ENCODE results near the gene VPS37C. TPM values are rescaled to one million over a fixed set of nuclear protein-coding genes. Genes with fewer than 3 reads are reported as not detected.

VPS37C gene
- total and polyA plus RNA-seq, 9 of the 15 experiments (the other 6 are each of a cell fraction or from before 2014, with no cell fraction given) = 0.62 to 29.8 (median 11.5) TPM

GRCh38 chr11:61151545-61152252 is 9.5 kb downstream of the VPS37C start (continued):
- TF ChIP-seq GMEB1 (CRISPR knock-in tag; IDR thresholded peaks at IDR 0.05) (no peak), ILF3 (IDR thresholded peaks at IDR 0.05; ENCODE audit: borderline replicate concordance) (no peak), DPF2 (IDR thresholded peaks at IDR 0.05) (peak; percentile 85), ZNF699 (CRISPR knock-in tag; IDR thresholded peaks at IDR 0.05; ENCODE audit: insufficient replicate concordance) (no peak), ZNF174 (CRISPR knock-in tag; IDR thresholded peaks at IDR 0.05) (no peak), YY1 (IDR thresholded peaks at IDR 0.05; ENCODE audit: borderline replicate concordance in 1 of 3, control insufficient read depth in 1 of 3, extremely low read depth in 1 of 3, insufficient read depth in 3 of 3, insufficient read length in 1 of 3, insufficient replicate concordance in 2 of 3, low read depth in 1 of 3, low read length in 2 of 3) (no peak), YBX1 (IDR thresholded peaks at IDR 0.05) (no peak), MED1 (CRISPR knock-in tag; IDR thresholded peaks at IDR 0.05; ENCODE audit: borderline replicate concordance) (no peak), RAD21 (CRISPR knock-in tag; conservative IDR thresholded peaks at IDR 0.05 in 1 of 2, IDR thresholded peaks at IDR 0.05 in 1 of 2) (no peak), PRMT5 (CRISPR knock-in tag; IDR thresholded peaks at IDR 0.05) (no peak), LCOR (CRISPR knock-in tag; IDR thresholded peaks at IDR 0.05) (no peak)
- TF ChIP-seq, protein P1, sequence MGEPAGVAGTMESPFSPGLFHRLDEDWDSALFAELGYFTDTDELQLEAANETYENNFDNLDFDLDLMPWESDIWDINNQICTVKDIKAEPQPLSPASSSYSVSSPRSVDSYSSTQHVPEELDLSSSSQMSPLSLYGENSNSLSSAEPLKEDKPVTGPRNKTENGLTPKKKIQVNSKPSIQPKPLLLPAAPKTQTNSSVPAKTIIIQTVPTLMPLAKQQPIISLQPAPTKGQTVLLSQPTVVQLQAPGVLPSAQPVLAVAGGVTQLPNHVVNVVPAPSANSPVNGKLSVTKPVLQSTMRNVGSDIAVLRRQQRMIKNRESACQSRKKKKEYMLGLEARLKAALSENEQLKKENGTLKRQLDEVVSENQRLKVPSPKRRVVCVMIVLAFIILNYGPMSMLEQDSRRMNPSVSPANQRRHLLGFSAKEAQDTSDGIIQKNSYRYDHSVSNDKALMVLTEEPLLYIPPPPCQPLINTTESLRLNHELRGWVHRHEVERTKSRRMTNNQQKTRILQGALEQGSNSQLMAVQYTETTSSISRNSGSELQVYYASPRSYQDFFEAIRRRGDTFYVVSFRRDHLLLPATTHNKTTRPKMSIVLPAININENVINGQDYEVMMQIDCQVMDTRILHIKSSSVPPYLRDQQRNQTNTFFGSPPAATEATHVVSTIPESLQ (CRISPR knock-in tag; IDR thresholded peaks at IDR 0.05) = 0 out of 2 replicates have a peak, but pooled peaks have one; percentile 34
- TF ChIP-seq, protein P2, sequence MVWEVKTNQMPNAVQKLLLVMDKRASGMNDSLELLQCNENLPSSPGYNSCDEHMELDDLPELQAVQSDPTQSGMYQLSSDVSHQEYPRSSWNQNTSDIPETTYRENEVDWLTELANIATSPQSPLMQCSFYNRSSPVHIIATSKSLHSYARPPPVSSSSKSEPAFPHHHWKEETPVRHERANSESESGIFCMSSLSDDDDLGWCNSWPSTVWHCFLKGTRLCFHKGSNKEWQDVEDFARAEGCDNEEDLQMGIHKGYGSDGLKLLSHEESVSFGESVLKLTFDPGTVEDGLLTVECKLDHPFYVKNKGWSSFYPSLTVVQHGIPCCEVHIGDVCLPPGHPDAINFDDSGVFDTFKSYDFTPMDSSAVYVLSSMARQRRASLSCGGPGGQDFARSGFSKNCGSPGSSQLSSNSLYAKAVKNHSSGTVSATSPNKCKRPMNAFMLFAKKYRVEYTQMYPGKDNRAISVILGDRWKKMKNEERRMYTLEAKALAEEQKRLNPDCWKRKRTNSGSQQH (CRISPR knock-in tag; IDR thresholded peaks at IDR 0.05) = no peak
